GM13976 (cell line): Measurements from ENCODE around the gene TMEM164.

Experiments used
- DNase-seq: peaks from one replicate; pipeline ENCODE4 v3.0.0; 2012; ENCODE audit warnings: low spot score
- CTCF ChIP-seq: IDR thresholded peaks from 2 replicates; pipeline ENCODE4 v1.5.1; 2012; ENCODE audit warnings: borderline replicate concordance, mild to moderate bottlenecking; ENCODE audit not compliant: insufficient read depth; ENCODE audit errors: extremely low read depth, missing control alignments, control extremely low read depth
- in situ Hi-C: fragments of 300-500 bp; cut with MboI; formaldehyde crosslinking; loops from one replicate; pipeline ENCODE4 v1.12.0; 2022; ENCODE audit warnings: low sequenced_read_pairs, mixed read lengths, inconsistent platforms; ENCODE audit not compliant: unreplicated experiment

The TMEM164 gene

GRCh38 chrX:110038900-110039299 is 36.0 kb downstream of the TMEM164 start:
- in situ Hi-C loops = no loop called here
- no peak for DNase-seq
- no peak for TF ChIP-seq CTCF

- TF ChIP-seq CTCF = no peak
- in situ Hi-C loops = no loop called here
- no peak for DNase-seq
These were observed 39.1 kb downstream of the TMEM164 start for GRCh38 chrX:110041980-110042379.

- TF ChIP-seq CTCF = no peak
- no peak for DNase-seq
- in situ Hi-C loops = no loop called here
These were observed 39.6 kb downstream of the TMEM164 start for GRCh38 chrX:110042496-110042895.

- DNase-seq = no peak
- no peak for TF ChIP-seq CTCF
- in situ Hi-C loops = no loop called here
These were observed 40.6 kb downstream of the TMEM164 start for GRCh38 chrX:110043506-110043905.

- in situ Hi-C loops = no loop called here
- TF ChIP-seq CTCF = no peak
- no peak for DNase-seq
These were observed 41.7 kb downstream of the TMEM164 start for GRCh38 chrX:110044346-110045249.

GRCh38 chrX:110045421-110045820 is 42.5 kb downstream of the TMEM164 start:
- no peak for DNase-seq
- TF ChIP-seq CTCF = no peak
- in situ Hi-C loops = no loop called here
